ENCODE results near the gene ACOD1. TPM values are rescaled to one million over a fixed set of nuclear protein-coding genes. Genes with fewer than 3 reads are reported as not detected.
"Not testable (repeated sequence)": the region's sequence is repeated elsewhere in the genome, so short reads cannot be mapped to it uniquely, and the experiment has no call there.

Gene ACOD1
- polyA plus RNA-seq, 1 of the 3 experiments (the other 2 are of a cell fraction) = not detected

- H3F3A ChIP-seq (replicated peaks; ENCODE audit: insufficient read depth) = no peaks in the 10 kb centered on the region
- H3K4me3 ChIP-seq (ENCODE audit: low read depth in 2 of 2, low read length in 1 of 2) = no peak overlapping the region
- ChIA-PET CTCF (interaction anchor here (1.0 to 1.4 kb wide), 3 partner anchors 12 to 18 kb away, joined by 3 to 4 read pairs (median 3); no protein-coding TSS in a partner anchor), POLR2A (no interaction called here)
- no peaks in the 10 kb centered on the region for H4K20me1 ChIP-seq (ENCODE audit: insufficient read depth)
- no peaks in the 10 kb centered on the region for H3K9me2 ChIP-seq
- no peak overlapping the region for H3K4me2 ChIP-seq
- no peaks in the 10 kb centered on the region; a peak in 1 of 4 replicates for H3K4me1 ChIP-seq (ENCODE audit: control insufficient read depth in 1 of 2, insufficient read depth in 2 of 2, low read depth in 1 of 2, low read length in 1 of 2)
- no peaks in the 10 kb centered on the region for H3K36me3 ChIP-seq (replicated peaks in 1 of 2; ENCODE audit: control insufficient read depth in 1 of 2, insufficient read depth in 2 of 2, low read length in 1 of 2)
- no peak for DNase-seq
- no peak overlapping the region for H2AFZ ChIP-seq (ENCODE audit: low read depth)
- 75% methylated on average over 1 of the region's 1 CpG for WGBS (ENCODE audit: low lambda C conversion rate)
- H3K27ac ChIP-seq (ENCODE audit: low read depth in 2 of 2, low read length in 1 of 2) = no peak overlapping the region
- TF ChIP-seq REST (IDR thresholded peaks at IDR 0.05; ENCODE audit: low read depth, low read length) (no peak), SIN3A (IDR thresholded peaks at IDR 0.05; ENCODE audit: borderline replicate concordance, low read depth, low read length) (no peak), CHD2 (IDR thresholded peaks at IDR 0.05; ENCODE audit: low read length, partially characterized antibody) (no peak), ZBTB33 (IDR thresholded peaks at IDR 0.05; ENCODE audit: borderline replicate concordance, low read depth) (no peak), GABPA (IDR thresholded peaks at IDR 0.05; ENCODE audit: low read depth) (no peak)
- H3K27me3 ChIP-seq (ENCODE audit: insufficient read depth) = no peaks in the 10 kb centered on the region; the same call in 1 of the 2 replicates
- no peaks in the 10 kb centered on the region for H3K79me2 ChIP-seq (ENCODE audit: insufficient read depth)
- no peaks in the 10 kb centered on the region for H3K9me3 ChIP-seq
- H3K9ac ChIP-seq = no peak overlapping the region
These were observed 31.2 kb upstream of the ACOD1 start for GRCh38 chr13:76917095-76917494.

- H3K4me2 ChIP-seq; H3F3A ChIP-seq (replicated peaks; ENCODE audit: insufficient read depth); H3K79me2 ChIP-seq (ENCODE audit: insufficient read depth); H3K4me1 ChIP-seq (ENCODE audit: control insufficient read depth in 1 of 2, insufficient read depth in 2 of 2, low read depth in 1 of 2, low read length in 1 of 2); H3K36me3 ChIP-seq (replicated peaks in 1 of 2; ENCODE audit: control insufficient read depth in 1 of 2, insufficient read depth in 2 of 2, low read length in 1 of 2); H3K27ac ChIP-seq (ENCODE audit: low read depth in 2 of 2, low read length in 1 of 2); H3K27me3 ChIP-seq (ENCODE audit: insufficient read depth); H3K4me3 ChIP-seq (ENCODE audit: low read depth in 2 of 2, low read length in 1 of 2); H3K9ac ChIP-seq; H3K9me3 ChIP-seq; H3K9me2 ChIP-seq; H2AFZ ChIP-seq (ENCODE audit: low read depth); POLR2A ChIA-PET; H4K20me1 ChIP-seq (ENCODE audit: insufficient read depth): not testable (repeated sequence)
- CTCF ChIA-PET = interaction anchor here (1.3 to 2.0 kb wide), 2 partner anchors 13 to 14 kb away, joined by 3 to 7 read pairs; no protein-coding TSS in a partner anchor
- peak; percentile 22 for DNase-seq
- 69% methylated on average over 10 of the region's 12 CpGs for WGBS (ENCODE audit: low lambda C conversion rate)
These were observed 30.4 kb upstream of the ACOD1 start for GRCh38 chr13:76917755-76918481.
